HFFc6 (cell line): ENCODE data around the gene NOS1AP. TPM values are rescaled to one million over a fixed set of nuclear protein-coding genes. Genes with fewer than 3 reads are reported as not detected.

Source experiments
- DNase-seq: peaks from one replicate; pipeline ENCODE4 v3.0.0-alpha.2; 2018
- H3K27ac Mint-ChIP-seq: 2 replicates; pipeline ENCODE4 v1.8.0; 2020; ENCODE audit warnings: mild to moderate bottlenecking, mixed read lengths
- H3K27me3 Mint-ChIP-seq: 2 replicates; pipeline ENCODE4 v1.8.0; 2021; ENCODE audit warnings: mild to moderate bottlenecking, moderate library complexity, mixed read lengths; ENCODE audit not compliant: insufficient read depth
- H3K36me3 Mint-ChIP-seq: 2 replicates; pipeline ENCODE4 v1.8.0; 2021; ENCODE audit warnings: low read depth, mixed read lengths
- H3K4me1 Mint-ChIP-seq: 2 replicates; pipeline ENCODE4 v1.8.0; 2020; ENCODE audit warnings: low read depth, mixed read lengths
- H3K4me3 Mint-ChIP-seq: 2 replicates; pipeline ENCODE4 v1.8.0; 2020; ENCODE audit warnings: mild to moderate bottlenecking, moderate library complexity, mixed read lengths
- H3K9me3 Mint-ChIP-seq: 2 replicates; pipeline ENCODE4 v1.8.0; 2020; ENCODE audit warnings: mild to moderate bottlenecking, mixed read lengths
- total RNA-seq, 6 experiments: library from RNA; stranded (reverse); fragmentation: NEBNext Ultra II Directional; extraction: Animal tissue kit (Norgen Biotek cat#: 25700); gene quantifications; 2 replicates in 1 of 6; 3 replicates in 5 of 6; pipeline ENCODE4 v1.2.3, GENCODE V29; 2021
- TF ChIP-seq, protein P1 (sequence below): fragments of 200-600 bp; sonication (generic); IDR thresholded peaks from 2 replicates; pipeline ENCODE4 v1.5.0; 2021; ENCODE audit warnings: antibody characterized with exemption, mild to moderate bottlenecking

The NOS1AP gene
- total RNA-seq, 6 experiments from 2014 or later: 0.11 to 0.62 (median 0.29) TPM

DNA sequence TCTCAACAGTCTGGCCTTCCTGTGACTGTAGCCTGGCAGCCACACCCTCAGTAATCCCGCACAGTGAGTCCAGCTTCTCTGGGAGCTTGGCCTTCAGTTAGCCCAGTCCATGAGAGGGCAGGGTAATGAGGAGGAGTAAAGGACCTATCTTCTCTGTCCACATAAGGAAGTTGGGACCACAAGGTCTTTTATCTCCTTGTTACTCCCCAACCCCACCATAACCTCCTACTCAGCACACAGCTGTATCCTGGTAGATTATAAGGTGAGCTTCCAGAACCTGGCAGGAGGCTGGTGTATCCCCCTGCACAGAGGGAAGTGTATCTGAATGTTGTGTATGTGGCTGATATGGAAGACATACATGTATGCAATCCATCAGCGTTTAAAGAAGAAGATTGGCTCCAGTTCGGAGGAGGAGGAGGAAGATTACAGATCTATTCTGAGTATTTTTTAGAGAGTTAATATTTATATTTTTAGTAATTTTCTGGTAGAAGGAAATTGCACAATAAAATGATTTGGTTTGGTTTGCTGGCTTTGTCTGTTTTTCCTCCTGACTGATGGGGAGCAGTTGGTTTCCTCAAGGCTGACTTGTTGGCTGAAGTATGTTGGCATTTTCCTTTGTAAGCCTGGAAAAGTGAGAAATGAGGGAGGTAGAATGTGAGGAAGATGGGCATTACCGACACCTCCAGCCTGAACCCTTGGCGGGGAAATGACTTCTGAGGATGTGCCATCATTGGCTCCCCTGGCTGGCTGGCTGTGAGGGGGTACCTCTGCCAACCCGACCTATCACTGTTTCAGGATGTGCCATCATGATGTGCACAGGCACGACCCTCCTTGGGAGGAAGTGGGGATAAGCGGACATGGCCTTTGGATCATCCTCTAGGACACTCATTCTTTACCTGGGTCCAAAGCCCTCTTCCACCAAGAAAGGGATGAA lies 317.1 kb downstream of the NOS1AP start:
- Mint-ChIP-seq H3K4me3 (no peak overlapping the region), H3K4me1 (peaks cover 12% of the 10 kb centered on the region)

DNA sequence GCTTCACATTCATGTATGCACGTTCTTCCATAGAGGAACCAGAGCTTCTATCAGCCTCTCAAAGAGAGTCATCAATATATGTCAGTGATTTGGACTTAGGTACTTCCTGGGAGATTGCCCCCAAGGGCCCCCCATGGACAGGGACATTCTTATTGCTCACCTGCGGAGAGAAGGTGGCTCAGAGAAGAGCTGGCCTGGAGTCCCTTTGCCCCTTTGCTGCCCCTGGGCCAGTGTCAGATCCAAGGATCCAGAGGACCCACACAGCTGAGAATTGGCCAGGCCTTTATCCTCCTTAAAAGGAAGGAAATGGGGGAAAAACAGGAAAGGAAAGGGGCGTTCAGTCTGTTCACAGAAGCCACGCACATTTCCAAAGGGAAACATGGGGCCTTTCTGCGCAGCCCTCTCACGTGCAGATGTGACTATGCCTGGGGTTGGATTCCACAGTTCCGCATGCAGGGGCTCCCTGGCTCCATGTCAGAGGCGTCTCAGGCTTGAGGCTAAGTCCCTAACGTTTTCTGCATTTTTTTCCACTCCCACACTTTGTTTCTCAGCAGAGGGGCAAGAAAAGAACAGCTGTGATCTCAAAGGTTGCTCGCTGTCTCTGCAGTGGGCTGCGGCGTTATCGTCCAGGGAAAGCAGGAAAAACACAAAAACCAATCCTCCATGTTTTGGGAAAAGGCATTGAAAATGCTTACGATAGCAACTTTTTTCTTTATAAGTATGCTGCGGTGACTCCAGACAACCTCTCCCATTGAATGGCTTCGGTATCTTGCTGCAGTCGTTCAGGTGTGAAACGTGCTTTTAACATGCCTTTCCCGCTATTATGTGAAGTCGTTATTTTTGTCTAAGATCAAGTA lies 318.0 kb downstream of the NOS1AP start:
- Mint-ChIP-seq H3K36me3 (no peaks in the 10 kb centered on the region), H3K27me3 (peaks cover 42% of the 10 kb centered on the region), H3K4me3 (no peak overlapping the region), H3K4me1 (peaks cover 12% of the 10 kb centered on the region), H3K27ac (no peak overlapping the region), H3K9me3 (no peaks in the 10 kb centered on the region)
- no peak for DNase-seq
- TF ChIP-seq, protein P1, sequence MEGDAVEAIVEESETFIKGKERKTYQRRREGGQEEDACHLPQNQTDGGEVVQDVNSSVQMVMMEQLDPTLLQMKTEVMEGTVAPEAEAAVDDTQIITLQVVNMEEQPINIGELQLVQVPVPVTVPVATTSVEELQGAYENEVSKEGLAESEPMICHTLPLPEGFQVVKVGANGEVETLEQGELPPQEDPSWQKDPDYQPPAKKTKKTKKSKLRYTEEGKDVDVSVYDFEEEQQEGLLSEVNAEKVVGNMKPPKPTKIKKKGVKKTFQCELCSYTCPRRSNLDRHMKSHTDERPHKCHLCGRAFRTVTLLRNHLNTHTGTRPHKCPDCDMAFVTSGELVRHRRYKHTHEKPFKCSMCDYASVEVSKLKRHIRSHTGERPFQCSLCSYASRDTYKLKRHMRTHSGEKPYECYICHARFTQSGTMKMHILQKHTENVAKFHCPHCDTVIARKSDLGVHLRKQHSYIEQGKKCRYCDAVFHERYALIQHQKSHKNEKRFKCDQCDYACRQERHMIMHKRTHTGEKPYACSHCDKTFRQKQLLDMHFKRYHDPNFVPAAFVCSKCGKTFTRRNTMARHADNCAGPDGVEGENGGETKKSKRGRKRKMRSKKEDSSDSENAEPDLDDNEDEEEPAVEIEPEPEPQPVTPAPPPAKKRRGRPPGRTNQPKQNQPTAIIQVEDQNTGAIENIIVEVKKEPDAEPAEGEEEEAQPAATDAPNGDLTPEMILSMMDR: no peak

More for the DNA sequence above, 317.1 kb downstream of the NOS1AP start:
- H3K27me3 Mint-ChIP-seq: peaks cover 44% of the 10 kb centered on the region
- no peaks in the 10 kb centered on the region for H3K9me3 Mint-ChIP-seq
- no peak for DNase-seq
- H3K36me3 Mint-ChIP-seq: no peaks in the 10 kb centered on the region
- TF ChIP-seq, protein P1: no peak
- H3K27ac Mint-ChIP-seq: no peak overlapping the region

DNA sequence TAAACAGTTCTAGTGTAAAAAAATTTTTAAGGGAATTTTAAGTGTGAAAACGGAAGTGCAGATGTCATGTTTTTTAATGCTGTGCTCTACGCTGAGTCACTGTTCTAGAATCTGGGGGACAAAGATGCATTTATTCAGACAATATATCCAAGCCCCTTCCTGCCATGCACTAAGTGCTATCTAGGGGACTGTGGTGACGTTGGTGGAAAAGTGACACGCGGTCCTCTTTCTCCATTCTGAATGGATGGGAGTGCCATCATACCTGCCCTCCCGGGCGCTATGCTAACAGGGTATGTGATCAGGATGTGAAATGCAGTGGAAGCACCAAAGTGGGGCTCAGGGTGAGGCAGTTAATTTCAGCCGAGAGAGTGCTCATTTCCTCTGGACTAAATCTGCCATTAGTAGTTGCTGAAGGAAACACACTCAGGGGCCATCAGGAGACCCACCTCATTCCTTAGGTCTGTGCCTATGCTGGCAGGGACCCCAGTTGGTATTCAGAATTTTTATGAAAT lies 318.6 kb downstream of the NOS1AP start:
- Mint-ChIP-seq H3K36me3 (no peaks in the 10 kb centered on the region), H3K27ac (no peak overlapping the region), H3K4me1 (peaks cover 12% of the 10 kb centered on the region), H3K9me3 (no peaks in the 10 kb centered on the region), H3K4me3 (no peak overlapping the region), H3K27me3 (peaks cover 42% of the 10 kb centered on the region)
- no peak for DNase-seq
- TF ChIP-seq, protein P1: no peak

DNA sequence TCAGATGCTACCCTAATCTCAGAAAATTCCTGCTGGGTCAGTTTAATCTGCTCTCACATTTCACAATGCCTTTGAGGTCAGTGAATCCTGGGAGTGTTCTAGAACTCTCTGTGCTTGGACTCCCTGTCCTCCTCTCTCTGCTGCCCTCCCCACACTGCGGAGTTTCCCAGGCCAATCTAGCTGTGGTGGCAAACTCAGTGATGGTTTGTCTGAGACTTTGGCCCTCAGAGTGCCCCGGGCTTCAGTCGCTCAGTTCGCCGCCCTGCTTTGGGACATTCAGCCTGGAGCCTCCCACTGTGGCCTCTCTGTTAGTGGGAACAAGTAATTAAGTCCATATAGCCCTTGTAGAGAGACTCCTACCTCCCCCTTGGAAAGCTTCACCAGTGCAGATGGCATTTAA lies 319.1 kb downstream of the NOS1AP start:
- Mint-ChIP-seq H3K36me3 (no peaks in the 10 kb centered on the region), H3K27me3 (peaks cover 40% of the 10 kb centered on the region), H3K4me3 (no peak overlapping the region), H3K4me1 (peaks cover 12% of the 10 kb centered on the region), H3K9me3 (no peaks in the 10 kb centered on the region), H3K27ac (no peak overlapping the region)
- TF ChIP-seq, protein P1: no peak
- DNase-seq: no peak

DNA sequence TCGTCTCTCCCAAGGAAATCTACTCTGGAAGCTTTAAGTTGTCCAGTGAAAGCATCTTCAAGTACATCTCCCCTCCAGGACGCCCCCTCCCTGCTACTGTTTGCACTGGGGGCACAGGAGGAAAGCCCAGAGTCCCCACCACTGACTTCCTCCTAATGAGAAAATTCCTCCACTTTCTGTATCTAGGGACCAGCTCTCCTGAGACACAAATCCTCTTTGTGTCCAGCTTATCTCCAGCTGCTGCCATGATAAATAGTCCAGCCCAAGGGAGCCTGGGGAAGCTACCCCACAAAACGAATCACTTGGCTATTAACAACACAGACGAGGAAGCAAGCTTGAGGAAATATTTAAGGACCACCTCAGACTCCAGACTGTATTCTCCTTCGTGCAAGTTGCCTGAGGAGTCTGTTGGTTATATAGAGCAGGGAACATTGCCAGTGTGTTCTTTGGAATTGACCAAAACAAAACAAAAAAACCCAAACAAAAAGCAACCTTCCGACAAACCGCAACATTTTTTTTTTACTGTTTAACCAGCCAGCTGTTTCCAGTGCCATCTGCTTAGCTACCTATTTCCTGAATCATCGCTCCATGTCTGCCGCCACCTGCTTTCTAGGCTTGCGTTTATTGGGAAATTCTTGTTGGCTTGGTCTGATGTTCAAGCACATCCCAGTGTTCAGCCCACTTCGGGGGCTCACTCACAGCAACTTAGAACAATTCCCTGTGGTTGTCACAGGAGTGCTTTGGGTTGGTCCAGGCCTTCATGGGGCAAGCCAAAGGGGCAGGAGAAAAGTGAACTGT lies 319.7 kb downstream of the NOS1AP start:
- peaks cover 35% of the 10 kb centered on the region for H3K27me3 Mint-ChIP-seq
- no peak overlapping the region for H3K27ac Mint-ChIP-seq
- peaks cover 12% of the 10 kb centered on the region for H3K4me1 Mint-ChIP-seq
- H3K36me3 Mint-ChIP-seq: no peaks in the 10 kb centered on the region
- TF ChIP-seq, protein P1: no peak
- no peak overlapping the region for H3K4me3 Mint-ChIP-seq
- H3K9me3 Mint-ChIP-seq: no peaks in the 10 kb centered on the region
- peak; percentile 12 for DNase-seq
